HFF-Myc (cell line): ENCODE data around the gene RHBG.

Experiments
- DNase-seq: peaks from one replicate; pipeline ENCODE4 v3.0.0-alpha.2; 2011; ENCODE audit warnings: low read depth; ENCODE audit errors: extremely low read depth
- H3K4me3 ChIP-seq: replicated peaks from 2 replicates; pipeline ENCODE4 v1.5.1; 2011; ENCODE audit warnings: low read depth, mild to moderate bottlenecking, control low read depth, low read length
- CTCF ChIP-seq: IDR thresholded peaks from 2 replicates; pipeline ENCODE4 v1.5.1; 2012; ENCODE audit warnings: mild to moderate bottlenecking, low read depth, low read length, control low read depth; ENCODE audit errors: missing control alignments

The RHBG gene

GRCh38 chr1:156385534-156386031 is 16.6 kb downstream of the RHBG start:
- peak; percentile 86 for TF ChIP-seq CTCF
- peak; percentile 35 for DNase-seq
- no peak overlapping the region for H3K4me3 ChIP-seq

GRCh38 chr1:156386134-156386901 is 17.3 kb downstream of the RHBG start:
- no peak for TF ChIP-seq CTCF
- no peak overlapping the region for H3K4me3 ChIP-seq
- no peak for DNase-seq

GRCh38 chr1:156386949-156387869 is 18.2 kb downstream of the RHBG start:
- TF ChIP-seq CTCF, result no peak
- DNase-seq, result no peak
- no peak overlapping the region for H3K4me3 ChIP-seq

GRCh38 chr1:156387870-156388173 is 18.8 kb downstream of the RHBG start:
- H3K4me3 ChIP-seq, result no peak overlapping the region
- no peak for DNase-seq
- no peak for TF ChIP-seq CTCF

- TF ChIP-seq CTCF, result no peak
- DNase-seq, result no peak
- no peak overlapping the region for H3K4me3 ChIP-seq
Observed at GRCh38 chr1:156388174-156389137, 19.4 kb downstream of the RHBG start.

- no peak overlapping the region for H3K4me3 ChIP-seq
- no peak for DNase-seq
- TF ChIP-seq CTCF, result no peak
Observed at GRCh38 chr1:156389311-156389710, 20.3 kb downstream of the RHBG start.
